Activated naive CD8-positive, alpha-beta T cell treated with anti-CD3 and anti-CD28 coated beads, Interleukin-2, amount 50 U/mL, for 24 hours (primary cell): ENCODE measurements around the gene SKI.

Experiments used
- ATAC-seq: fragments of 150-1000 bp; cut with Tn5 transposase; one replicate; pipeline ENCODE4 v1.10.0; 2021
- DNase-seq: peaks from one replicate; pipeline ENCODE4 v3.0.0; 2021
- H3K27ac Mint-ChIP-seq: one replicate; pipeline ENCODE4 v1.8.0; 2021; ENCODE audit warnings: mild to moderate bottlenecking, mixed read lengths
- H3K27me3 Mint-ChIP-seq: one replicate; pipeline ENCODE4 v1.8.0; 2021; ENCODE audit warnings: mixed read lengths
- H3K36me3 Mint-ChIP-seq: one replicate; pipeline ENCODE4 v1.8.0; 2021; ENCODE audit warnings: low read depth, mixed read lengths
- H3K4me1 Mint-ChIP-seq: one replicate; pipeline ENCODE4 v1.8.0; 2021; ENCODE audit warnings: mixed read lengths
- H3K4me3 Mint-ChIP-seq: one replicate; pipeline ENCODE4 v1.8.0; 2021; ENCODE audit warnings: mild to moderate bottlenecking, moderate library complexity, mixed read lengths
- H3K9me3 Mint-ChIP-seq: one replicate; pipeline ENCODE4 v1.8.0; 2021; ENCODE audit warnings: mixed read lengths

SKI gene

DNA sequence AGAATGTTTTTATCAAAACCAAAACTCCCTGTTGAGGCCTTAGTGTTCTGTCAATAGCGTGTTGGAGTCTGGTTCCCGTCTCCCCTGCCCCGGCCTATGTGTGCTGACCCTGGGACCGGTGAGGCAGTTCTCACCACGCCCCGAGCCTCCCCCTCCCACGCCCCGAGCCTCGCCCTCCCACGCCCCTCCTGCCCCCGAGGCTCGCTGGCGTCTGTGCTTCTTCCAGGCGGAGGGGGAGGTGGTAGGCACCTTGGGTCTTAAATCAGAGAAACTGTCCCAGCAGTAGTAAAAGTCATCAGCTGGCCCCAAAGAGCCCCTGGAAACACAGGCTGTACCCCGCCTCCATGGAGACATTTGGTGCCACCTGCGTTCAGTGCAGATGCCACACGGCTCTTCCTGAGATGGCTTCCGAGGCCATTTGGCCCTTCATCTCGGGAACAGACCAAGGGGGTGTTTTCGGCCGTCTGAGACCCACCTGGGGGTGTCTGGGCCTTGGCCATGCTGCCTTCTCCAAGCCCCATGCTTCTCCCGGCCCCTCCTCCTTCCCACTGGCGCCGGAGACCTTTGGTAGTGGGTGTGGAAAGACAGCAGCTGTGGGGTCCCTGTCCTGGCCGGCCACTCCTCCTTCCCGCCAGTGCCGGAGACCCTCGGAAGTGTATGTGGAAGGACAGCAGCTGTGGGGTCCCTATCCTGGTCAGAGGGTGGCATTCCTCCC is 44.7 kb downstream of the SKI start:
- no peaks in the 10 kb centered on the region for H3K27me3 Mint-ChIP-seq
- H3K27ac Mint-ChIP-seq, result no peak overlapping the region
- peaks cover 56% of the 10 kb centered on the region for H3K4me1 Mint-ChIP-seq
- DNase-seq (no peak), ATAC-seq (no peak)
- peaks cover 6% of the 10 kb centered on the region for H3K36me3 Mint-ChIP-seq
- no peak overlapping the region for H3K4me3 Mint-ChIP-seq
- no peaks in the 10 kb centered on the region for H3K9me3 Mint-ChIP-seq

- Mint-ChIP-seq H3K36me3 (peaks cover 7% of the 10 kb centered on the region), H3K4me1 (peaks cover 55% of the 10 kb centered on the region), H3K27me3 (no peaks in the 10 kb centered on the region), H3K27ac (peak overlapping the region; percentile 42), H3K4me3 (no peak overlapping the region), H3K9me3 (no peaks in the 10 kb centered on the region)
- no peak for ATAC-seq
- no peak for DNase-seq
Measured at GRCh38 chr1:2273401-2274090, 45.4 kb downstream of the SKI start.

- Mint-ChIP-seq H3K9me3 (no peaks in the 10 kb centered on the region), H3K36me3 (peaks cover 7% of the 10 kb centered on the region), H3K4me1 (peaks cover 56% of the 10 kb centered on the region), H3K4me3 (no peak overlapping the region), H3K27ac (no peak overlapping the region), H3K27me3 (no peaks in the 10 kb centered on the region)
- ATAC-seq, result no peak
- DNase-seq, result no peak
Measured at GRCh38 chr1:2274231-2274928, 46.3 kb downstream of the SKI start.

- peak overlapping the region; percentile 54 for H3K27ac Mint-ChIP-seq
- no peak for DNase-seq
- no peak for ATAC-seq
- H3K4me1 Mint-ChIP-seq, result peaks cover 59% of the 10 kb centered on the region
- no peaks in the 10 kb centered on the region for H3K27me3 Mint-ChIP-seq
- peaks cover 7% of the 10 kb centered on the region for H3K36me3 Mint-ChIP-seq
- H3K4me3 Mint-ChIP-seq, result no peak overlapping the region
- no peaks in the 10 kb centered on the region for H3K9me3 Mint-ChIP-seq
Measured at GRCh38 chr1:2274929-2275475, 46.9 kb downstream of the SKI start.

GRCh38 chr1:2275796-2276536 is 47.8 kb downstream of the SKI start:
- H3K36me3 Mint-ChIP-seq, result peaks cover 7% of the 10 kb centered on the region
- DNase-seq, result no peak
- peak; percentile 11 for ATAC-seq
- no peak overlapping the region for H3K27ac Mint-ChIP-seq
- H3K4me3 Mint-ChIP-seq, result no peak overlapping the region
- H3K9me3 Mint-ChIP-seq, result no peaks in the 10 kb centered on the region
- H3K4me1 Mint-ChIP-seq, result peaks cover 59% of the 10 kb centered on the region
- no peaks in the 10 kb centered on the region for H3K27me3 Mint-ChIP-seq

GRCh38 chr1:2276803-2277580 is 48.9 kb downstream of the SKI start:
- Mint-ChIP-seq H3K36me3 (peaks cover 7% of the 10 kb centered on the region), H3K4me1 (peaks cover 58% of the 10 kb centered on the region), H3K4me3 (no peak overlapping the region), H3K27me3 (no peaks in the 10 kb centered on the region), H3K9me3 (no peaks in the 10 kb centered on the region), H3K27ac (no peak overlapping the region)
- no peak for DNase-seq
- no peak for ATAC-seq

DNA sequence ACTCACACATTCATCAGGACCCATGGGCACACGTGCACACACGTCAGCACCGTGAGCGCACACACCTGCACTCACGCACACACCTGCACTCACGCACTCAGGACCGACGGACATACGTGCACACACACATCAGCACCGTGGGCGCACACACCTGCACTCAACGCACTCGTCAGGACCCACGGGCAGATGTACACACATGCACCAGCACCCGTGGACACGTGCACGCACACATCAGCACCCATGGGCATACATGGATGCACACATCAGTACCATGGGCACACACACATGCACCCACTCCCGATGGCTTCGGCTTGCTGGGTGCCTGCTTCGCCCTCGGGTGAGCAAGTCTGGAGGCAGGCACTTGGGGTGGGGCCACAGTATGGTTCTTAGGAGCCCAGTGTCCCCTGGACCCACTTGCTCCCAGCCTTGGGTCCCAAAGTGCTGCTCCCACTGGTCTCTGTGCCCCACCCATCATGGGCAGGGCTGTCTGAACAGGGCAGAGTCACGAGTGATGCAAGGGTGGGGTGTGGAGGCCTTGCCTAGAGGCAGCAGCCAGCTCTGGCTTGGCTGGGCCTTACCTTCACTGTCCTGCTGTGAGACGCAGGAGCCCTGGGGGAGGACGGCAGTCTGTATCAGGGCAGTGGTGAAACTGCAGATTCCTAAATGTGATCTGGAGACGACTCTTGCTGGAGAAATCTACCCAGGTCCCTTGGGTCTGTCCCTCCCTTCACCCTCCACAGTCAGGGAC is 49.8 kb downstream of the SKI start:
- H3K36me3 Mint-ChIP-seq, result peaks cover 7% of the 10 kb centered on the region
- no peak for ATAC-seq
- H3K27ac Mint-ChIP-seq, result peak overlapping the region; percentile 42
- H3K4me3 Mint-ChIP-seq, result no peak overlapping the region
- H3K9me3 Mint-ChIP-seq, result no peaks in the 10 kb centered on the region
- H3K27me3 Mint-ChIP-seq, result no peaks in the 10 kb centered on the region
- H3K4me1 Mint-ChIP-seq, result peaks cover 53% of the 10 kb centered on the region
- no peak for DNase-seq

GRCh38 chr1:2278591-2279209 is 50.6 kb downstream of the SKI start:
- no peaks in the 10 kb centered on the region for H3K9me3 Mint-ChIP-seq
- no peaks in the 10 kb centered on the region for H3K27me3 Mint-ChIP-seq
- no peak overlapping the region for H3K27ac Mint-ChIP-seq
- peaks cover 7% of the 10 kb centered on the region for H3K36me3 Mint-ChIP-seq
- H3K4me3 Mint-ChIP-seq, result no peak overlapping the region
- H3K4me1 Mint-ChIP-seq, result peaks cover 45% of the 10 kb centered on the region
- ATAC-seq, result no peak
- no peak for DNase-seq

GRCh38 chr1:2279210-2279639 is 51.1 kb downstream of the SKI start:
- no peak overlapping the region for H3K4me3 Mint-ChIP-seq
- ATAC-seq (no peak), DNase-seq (no peak)
- no peaks in the 10 kb centered on the region for H3K9me3 Mint-ChIP-seq
- H3K4me1 Mint-ChIP-seq, result peaks cover 44% of the 10 kb centered on the region
- peaks cover 7% of the 10 kb centered on the region for H3K36me3 Mint-ChIP-seq
- no peak overlapping the region for H3K27ac Mint-ChIP-seq
- H3K27me3 Mint-ChIP-seq, result no peaks in the 10 kb centered on the region

DNA sequence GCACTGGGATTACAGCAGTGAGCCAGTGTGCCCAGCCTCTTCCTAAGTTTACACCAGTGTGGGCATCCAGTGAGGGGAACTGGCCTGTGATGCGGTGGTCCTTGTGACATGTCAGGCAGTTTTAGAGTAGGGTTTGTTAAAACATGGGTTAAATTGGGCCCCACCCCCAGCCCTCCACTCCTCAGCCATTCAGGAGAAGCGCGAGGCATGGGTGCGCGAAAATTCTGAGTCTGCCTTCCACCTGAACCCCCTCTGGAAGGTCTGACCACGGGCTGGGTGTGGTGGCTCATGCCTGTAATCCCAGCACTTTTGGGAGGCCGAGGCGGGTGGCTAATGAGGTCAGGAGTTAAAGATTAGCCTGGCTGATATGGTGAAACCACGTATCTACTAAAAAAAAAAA is 51.7 kb downstream of the SKI start:
- Mint-ChIP-seq H3K27me3 (no peaks in the 10 kb centered on the region), H3K9me3 (no peaks in the 10 kb centered on the region), H3K36me3 (peaks cover 7% of the 10 kb centered on the region), H3K4me1 (peaks cover 41% of the 10 kb centered on the region), H3K4me3 (no peak overlapping the region), H3K27ac (no peak overlapping the region)
- DNase-seq, result no peak
- ATAC-seq, result no peak

DNA sequence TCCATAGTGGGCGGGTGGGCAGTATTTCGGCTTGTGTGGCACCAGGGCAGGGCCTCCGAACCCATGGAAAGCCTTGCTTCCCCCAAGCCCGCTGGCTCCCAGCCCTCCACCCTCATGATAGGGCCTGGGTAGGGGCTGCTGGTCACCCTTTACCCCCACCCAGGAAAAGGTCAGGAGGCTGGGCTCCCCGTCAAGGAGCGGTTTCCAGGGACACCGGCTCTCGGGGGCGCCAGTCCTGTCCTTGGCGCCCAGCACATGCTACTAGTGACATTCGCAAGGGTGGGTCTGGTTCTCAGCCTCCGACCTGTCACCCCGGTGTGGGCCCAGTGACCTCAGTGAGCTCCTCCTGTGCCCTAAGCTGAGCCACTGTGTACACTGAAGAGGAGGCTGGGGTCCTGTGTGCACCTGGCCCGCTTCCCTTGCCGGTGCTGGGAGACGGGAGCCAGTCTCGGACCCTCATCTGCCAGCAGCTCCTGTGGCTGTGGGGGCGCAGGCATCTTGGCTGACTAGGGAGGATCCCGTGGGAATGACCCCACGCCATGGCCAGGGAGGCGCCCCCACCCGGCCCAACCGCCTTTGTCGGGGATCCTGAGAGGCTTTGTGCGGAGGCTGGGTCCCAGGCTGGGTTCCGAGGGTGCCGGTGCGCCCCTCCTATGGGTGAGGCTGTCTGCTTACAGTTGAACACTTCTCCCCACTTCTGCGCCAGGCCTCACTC is 54.6 kb downstream of the SKI start:
- Mint-ChIP-seq H3K27ac (no peak overlapping the region), H3K4me1 (peaks cover 25% of the 10 kb centered on the region), H3K27me3 (no peaks in the 10 kb centered on the region), H3K9me3 (no peaks in the 10 kb centered on the region), H3K36me3 (peaks cover 3% of the 10 kb centered on the region), H3K4me3 (no peak overlapping the region)
- no peak for DNase-seq
- no peak for ATAC-seq

- ATAC-seq (no peak), DNase-seq (no peak)
- H3K9me3 Mint-ChIP-seq, result no peaks in the 10 kb centered on the region
- H3K36me3 Mint-ChIP-seq, result peaks cover 2% of the 10 kb centered on the region
- peaks cover 30% of the 10 kb centered on the region for H3K4me1 Mint-ChIP-seq
- no peak overlapping the region for H3K27ac Mint-ChIP-seq
- no peak overlapping the region for H3K4me3 Mint-ChIP-seq
- no peaks in the 10 kb centered on the region for H3K27me3 Mint-ChIP-seq
Measured at GRCh38 chr1:2283371-2283990, 55.4 kb downstream of the SKI start.
